ENCODE results near the gene PNPLA2. TPM values are rescaled to one million over a fixed set of nuclear protein-coding genes. Genes with fewer than 3 reads are reported as not detected.

PNPLA2 gene
- total RNA-seq, 4 donors from 2014 or later, result 58.9 to 93.3 (median 91.7) TPM

DNA sequence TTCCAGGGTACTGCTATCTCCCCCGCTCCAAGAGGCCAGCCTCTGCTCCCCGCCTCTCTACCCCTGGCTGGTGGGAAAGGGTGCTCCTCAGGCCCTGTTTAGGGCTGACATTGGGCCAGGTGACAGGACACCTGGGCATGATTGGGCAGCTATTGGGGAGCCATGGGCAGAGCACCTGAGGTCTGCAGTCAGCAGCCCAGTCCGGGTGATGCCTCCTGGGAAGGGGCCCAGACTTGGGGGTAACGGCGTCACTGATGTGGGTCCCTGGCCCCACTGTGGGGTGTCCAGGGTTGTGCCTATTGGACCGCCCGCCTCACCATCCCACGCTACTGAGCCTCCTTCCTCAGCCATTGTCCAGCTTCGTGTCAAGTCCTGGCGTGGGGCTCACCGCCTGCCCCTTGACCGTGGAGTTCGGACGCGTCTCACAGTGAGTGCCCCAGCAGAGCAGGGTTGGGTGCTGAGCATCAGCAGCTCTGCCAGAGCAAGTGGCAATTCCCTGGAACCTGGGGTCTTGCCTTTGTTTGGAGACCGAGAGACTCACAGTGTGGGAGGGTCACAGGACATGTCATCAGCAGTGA, 38.7 kb upstream of the PNPLA2 start:
- H3K27ac ChIP-seq, result no peak overlapping the region
- no peaks in the 10 kb centered on the region for H3K36me3 ChIP-seq
- H3K9me3 ChIP-seq, result no peaks in the 10 kb centered on the region
- intact Hi-C loops (cut with DNase I; ENCODE audit: low total_unique reads), result no loop called here
- H3K27me3 ChIP-seq, result no peaks in the 10 kb centered on the region
- peaks cover 28 to 45% of the 10 kb centered on the region in 2 donors for H3K4me1 ChIP-seq
- ATAC-seq, result no peak
- no peak for TF ChIP-seq POLR2A (IDR thresholded peaks at IDR 0.05)
- TF ChIP-seq, protein P1, sequence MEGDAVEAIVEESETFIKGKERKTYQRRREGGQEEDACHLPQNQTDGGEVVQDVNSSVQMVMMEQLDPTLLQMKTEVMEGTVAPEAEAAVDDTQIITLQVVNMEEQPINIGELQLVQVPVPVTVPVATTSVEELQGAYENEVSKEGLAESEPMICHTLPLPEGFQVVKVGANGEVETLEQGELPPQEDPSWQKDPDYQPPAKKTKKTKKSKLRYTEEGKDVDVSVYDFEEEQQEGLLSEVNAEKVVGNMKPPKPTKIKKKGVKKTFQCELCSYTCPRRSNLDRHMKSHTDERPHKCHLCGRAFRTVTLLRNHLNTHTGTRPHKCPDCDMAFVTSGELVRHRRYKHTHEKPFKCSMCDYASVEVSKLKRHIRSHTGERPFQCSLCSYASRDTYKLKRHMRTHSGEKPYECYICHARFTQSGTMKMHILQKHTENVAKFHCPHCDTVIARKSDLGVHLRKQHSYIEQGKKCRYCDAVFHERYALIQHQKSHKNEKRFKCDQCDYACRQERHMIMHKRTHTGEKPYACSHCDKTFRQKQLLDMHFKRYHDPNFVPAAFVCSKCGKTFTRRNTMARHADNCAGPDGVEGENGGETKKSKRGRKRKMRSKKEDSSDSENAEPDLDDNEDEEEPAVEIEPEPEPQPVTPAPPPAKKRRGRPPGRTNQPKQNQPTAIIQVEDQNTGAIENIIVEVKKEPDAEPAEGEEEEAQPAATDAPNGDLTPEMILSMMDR (IDR thresholded peaks at IDR 0.05 in 4 of 5, conservative IDR thresholded peaks at IDR 0.05 in 1 of 5), result no peak
- no peak for DNase-seq
- in situ Hi-C loops (cut with MboI; ENCODE audit: low sequenced_read_pairs in 4 of 4), result no loop called here
- H3K4me3 ChIP-seq, result no peak overlapping the region

DNA sequence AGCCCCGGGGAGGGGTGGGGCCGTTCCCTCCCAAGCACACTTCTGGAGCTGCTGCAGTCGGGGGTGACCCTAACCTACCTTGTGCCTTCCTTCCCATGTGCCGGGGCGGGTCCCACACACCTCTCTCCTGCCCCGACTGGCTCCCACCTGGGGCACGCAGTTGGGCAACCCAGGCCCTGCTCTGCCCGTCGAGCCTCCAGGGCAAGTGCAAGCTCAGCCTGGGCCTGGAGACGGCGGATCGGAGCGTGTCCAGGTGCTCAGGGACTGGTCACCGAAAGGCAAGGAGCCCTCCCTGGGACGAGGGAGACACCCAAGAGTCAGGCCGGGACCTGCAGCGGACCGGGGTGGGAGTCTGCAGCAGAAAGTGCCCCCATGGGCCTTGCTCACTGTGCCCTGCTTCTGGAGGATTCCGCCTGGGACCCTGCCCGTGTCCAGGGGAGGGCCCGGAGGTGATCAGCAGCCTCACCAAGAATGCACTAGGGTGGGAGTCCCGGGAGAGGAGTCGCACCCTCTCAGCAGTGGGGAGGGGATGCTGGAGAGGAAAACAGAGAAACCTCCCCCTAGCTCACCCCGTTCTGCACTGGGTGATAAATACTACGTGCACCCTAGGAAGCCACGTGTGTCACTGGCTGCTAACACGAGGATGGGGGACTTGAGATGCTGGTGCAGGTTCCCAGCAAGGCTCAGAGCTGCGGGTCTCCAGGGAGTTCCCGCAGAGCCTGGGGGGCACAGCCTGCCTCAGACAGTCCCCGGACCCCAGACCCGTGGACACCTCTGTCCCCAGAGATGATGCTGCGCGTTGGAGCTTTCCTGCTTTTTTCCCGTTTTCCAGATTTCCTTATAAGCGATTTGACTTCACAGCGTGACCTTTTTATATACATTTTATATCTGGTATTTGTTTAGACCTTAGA, 36.2 kb upstream of the PNPLA2 start:
- no peaks in the 10 kb centered on the region for H3K9me3 ChIP-seq
- ATAC-seq (no peak), DNase-seq (no peak)
- intact Hi-C loops (cut with DNase I; ENCODE audit: low total_unique reads) (no loop called here), in situ Hi-C loops (cut with MboI; ENCODE audit: low sequenced_read_pairs in 4 of 4) (no loop called here)
- no peaks in the 10 kb centered on the region for H3K36me3 ChIP-seq
- H3K4me1 ChIP-seq, result peaks cover 15 to 27% of the 10 kb centered on the region in 2 donors
- no peaks in the 10 kb centered on the region for H3K27me3 ChIP-seq
- TF ChIP-seq, protein P1 (IDR thresholded peaks at IDR 0.05 in 4 of 5, conservative IDR thresholded peaks at IDR 0.05 in 1 of 5), result no peak
- TF ChIP-seq POLR2A (IDR thresholded peaks at IDR 0.05), result no peak
- H3K4me3 ChIP-seq, result no peak overlapping the region
- peak overlapping the region; percentile 73 to 86 (median 80) for H3K27ac ChIP-seq

DNA sequence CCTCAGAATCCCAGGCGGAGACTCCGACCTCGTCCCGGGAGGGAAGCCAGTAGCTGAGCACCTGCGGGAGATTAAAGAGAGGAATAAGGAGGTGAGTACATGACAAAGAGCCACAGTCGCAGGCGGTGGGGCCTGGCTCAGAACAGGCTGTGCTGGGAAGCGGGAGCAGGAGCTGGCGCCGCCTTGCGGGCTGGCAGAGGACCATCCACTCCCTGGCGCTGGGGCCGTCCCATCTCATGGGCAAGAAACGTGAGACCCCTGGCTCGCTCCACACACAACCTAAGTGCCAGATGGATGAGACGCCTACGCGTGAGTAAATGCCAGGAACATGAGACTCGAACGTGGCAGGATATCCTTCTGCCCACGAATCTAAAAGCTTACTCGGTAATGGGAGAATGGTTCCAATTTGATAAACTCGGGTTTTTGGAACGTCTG, 35.1 kb upstream of the PNPLA2 start:
- Histone ChIP-seq H3K36me3 (no peaks in the 10 kb centered on the region), H3K27me3 (peaks cover 4 to 8% (median 7%) of the 10 kb centered on the region in 3 donors), H3K4me3 (no peak overlapping the region), H3K27ac (peak overlapping the region; percentile 73 to 86 (median 80)), H3K9me3 (no peaks in the 10 kb centered on the region), H3K4me1 (peaks cover 11 to 19% of the 10 kb centered on the region in 2 donors)
- in situ Hi-C loops (cut with MboI; ENCODE audit: low sequenced_read_pairs in 4 of 4), result no loop called here
- intact Hi-C loops (cut with DNase I; ENCODE audit: low total_unique reads), result no loop called here
- DNase-seq, result peak; percentile 90 to 97
- peak; percentile 95 to 96 for ATAC-seq
- TF ChIP-seq POLR2A (IDR thresholded peaks at IDR 0.05), result peak; percentile 34 to 60
- TF ChIP-seq, protein P1 (IDR thresholded peaks at IDR 0.05 in 4 of 5, conservative IDR thresholded peaks at IDR 0.05 in 1 of 5), result peak; percentile 52 to 73 (median 70)

DNA sequence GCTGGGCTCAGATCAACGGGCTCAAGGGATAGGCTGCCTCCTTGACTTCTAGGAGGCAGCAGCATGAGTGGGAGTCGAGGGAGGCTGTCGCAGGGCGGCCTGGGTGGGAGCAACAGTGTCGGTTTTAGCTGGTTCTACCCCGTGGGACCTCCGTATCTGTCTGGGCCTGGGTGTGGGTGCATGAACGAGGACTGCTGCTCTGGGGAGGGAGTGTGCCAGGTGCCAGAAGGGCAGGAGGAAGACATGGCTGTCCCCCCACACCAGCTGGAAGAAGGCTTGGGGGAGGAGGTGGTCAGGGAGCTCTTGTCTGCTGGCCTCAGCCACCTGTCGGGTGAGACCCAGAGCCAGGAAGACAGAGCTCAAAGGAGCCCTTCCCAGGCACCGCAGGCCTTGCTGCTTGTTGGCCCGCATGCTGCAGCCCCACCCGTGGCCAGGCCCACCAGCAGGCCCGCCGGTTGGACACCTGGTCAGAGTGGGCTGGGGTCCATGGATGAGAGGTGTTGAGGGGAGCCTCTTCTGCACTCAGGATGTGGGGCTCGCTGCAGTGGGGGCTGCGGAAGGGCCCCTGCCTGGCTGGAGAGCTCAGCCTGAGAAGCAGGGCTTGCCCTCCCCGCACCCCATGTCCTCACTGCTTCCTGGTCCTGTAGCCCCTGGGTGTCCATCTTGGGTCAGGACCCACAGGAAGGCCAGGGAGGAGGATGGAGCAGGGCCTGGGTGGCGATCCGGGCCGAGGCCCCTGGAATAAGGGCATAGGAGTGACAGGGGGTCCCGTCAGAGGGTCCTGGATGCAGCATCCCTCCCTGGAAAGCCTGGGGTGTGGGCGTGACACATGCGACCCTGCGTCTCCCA, 32.3 kb upstream of the PNPLA2 start:
- ATAC-seq (no peak), DNase-seq (no peak)
- in situ Hi-C loops (cut with MboI; ENCODE audit: low sequenced_read_pairs in 4 of 4) (no loop called here), intact Hi-C loops (cut with DNase I; ENCODE audit: low total_unique reads) (no loop called here)
- Histone ChIP-seq H3K4me1 (peaks cover 11 to 19% of the 10 kb centered on the region in 2 donors), H3K27ac (no peak overlapping the region), H3K4me3 (no peak overlapping the region), H3K36me3 (no peaks in the 10 kb centered on the region), H3K27me3 (peaks cover 29 to 33% (median 29%) of the 10 kb centered on the region in 3 donors), H3K9me3 (no peaks in the 10 kb centered on the region)
- TF ChIP-seq, protein P1 (IDR thresholded peaks at IDR 0.05 in 4 of 5, conservative IDR thresholded peaks at IDR 0.05 in 1 of 5), result no peak
- TF ChIP-seq POLR2A (IDR thresholded peaks at IDR 0.05), result no peak

Measured in gastrocnemius medialis (tissue), 4 donors.